GM18907 (cell line): Measurements from ENCODE around the gene GGNBP2.

Experiments
- ATAC-seq: cut with Tn5 transposase; IDR thresholded peaks from one replicate; pipeline ENCODE4 v1.9.1; 2021; ENCODE audit warnings: mild to moderate bottlenecking, moderate library complexity; ENCODE audit not compliant: unreplicated experiment

GGNBP2 gene

DNA sequence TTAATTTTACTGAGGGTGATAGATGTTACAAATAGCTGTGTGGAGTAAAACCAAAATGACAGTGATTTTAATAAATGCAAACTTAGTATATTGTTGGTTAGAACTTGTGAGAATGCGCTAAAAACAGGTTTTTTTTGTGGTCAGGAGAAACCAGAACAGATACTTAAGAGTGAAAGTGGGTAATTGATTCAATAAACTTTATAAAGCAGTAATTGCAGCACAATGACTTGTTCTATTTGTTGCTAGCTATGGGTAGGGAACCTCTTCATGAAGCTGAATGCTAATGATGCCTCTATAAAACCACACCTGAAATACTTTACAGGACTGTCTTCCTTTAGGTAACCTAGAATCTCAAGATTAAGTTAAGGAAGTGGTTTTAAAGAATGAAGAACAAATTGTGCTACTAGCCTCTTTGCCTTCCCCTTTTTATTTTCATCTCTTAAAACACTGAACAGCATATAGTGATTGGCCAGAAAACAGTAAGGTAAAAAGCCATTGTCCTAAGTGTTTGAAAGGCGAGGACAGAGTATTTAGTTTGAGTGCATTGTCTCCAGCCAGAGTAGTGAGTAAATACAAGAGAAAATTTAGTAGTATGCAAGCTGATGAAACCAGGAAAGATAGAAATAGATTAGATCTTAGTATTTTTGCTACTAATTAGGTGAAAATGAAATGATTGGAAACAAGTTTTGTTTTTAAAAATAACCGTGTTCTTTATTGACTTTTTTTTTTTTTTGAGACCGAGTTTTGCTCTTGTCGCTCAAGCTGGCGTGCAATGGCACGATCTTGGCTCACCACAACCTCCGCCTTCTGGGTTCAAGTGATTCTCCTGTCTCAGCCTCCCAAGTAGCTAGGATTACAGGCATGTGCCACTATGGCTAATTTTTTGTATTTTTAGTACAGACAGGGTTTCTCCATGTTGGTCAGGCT lies 6.0 kb downstream of the GGNBP2 start:
- ATAC-seq, result no peak

- no peak for ATAC-seq
Measured at GRCh38 chr17:36553459-36553858, 8.7 kb downstream of the GGNBP2 start.

DNA sequence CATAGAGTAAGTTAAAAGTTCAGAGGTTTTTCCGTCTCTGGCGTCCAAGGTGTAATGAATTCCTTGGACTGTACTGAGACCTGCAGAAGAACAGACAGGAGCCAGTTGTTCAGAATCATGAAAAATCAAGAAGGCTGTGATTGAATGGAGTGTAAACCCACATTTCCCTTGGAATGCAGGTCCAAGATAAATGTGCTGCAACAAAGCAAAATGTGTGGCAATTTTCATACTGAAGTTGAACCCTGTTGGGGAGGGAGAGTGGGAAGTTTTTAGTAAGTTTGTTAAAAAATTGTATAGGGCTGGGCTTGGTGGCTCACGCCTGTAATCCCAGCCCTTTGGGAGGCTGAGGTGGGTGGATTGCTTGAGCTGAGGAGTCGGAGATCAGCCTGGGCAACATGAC lies 21.4 kb downstream of the GGNBP2 start:
- ATAC-seq, result no peak

DNA sequence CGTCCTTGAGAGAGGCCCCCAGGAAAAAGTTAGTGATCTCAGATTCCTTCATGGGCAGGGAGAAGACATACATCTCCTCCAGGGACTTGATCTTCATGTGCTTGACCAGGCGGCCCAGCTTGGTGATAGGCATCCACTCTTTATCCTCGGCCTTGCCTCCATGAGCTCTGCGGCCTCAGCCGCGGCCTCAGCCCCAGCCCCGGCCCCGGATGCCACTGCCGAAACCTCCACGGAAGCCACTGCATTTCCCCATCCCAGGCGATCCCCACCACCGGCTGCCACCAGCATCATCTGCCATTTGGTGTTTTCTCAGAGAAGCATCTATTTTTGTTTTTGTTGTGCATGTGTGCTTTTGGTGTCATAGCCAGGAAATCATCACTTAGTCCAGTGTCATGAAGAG lies 30.3 kb downstream of the GGNBP2 start:
- ATAC-seq, result no peak

DNA sequence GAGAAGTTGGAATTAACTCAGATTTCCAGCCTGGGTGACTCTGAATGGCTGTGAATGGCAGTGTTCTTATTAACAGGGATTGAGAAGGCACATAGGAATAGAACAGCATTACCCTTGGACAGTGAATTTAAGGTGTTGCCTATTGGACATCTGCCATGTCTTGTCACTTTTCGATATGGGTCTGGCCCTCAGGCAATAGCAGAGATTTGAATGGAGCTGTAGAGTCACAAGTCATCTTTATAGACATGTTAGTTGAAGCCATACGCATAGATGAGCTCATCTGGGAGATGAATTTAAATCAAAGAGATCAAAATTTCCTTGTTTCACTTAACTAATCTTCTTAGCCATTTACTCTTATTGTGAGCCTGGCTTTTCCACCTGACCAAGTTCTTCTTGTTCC lies 32.1 kb downstream of the GGNBP2 start:
- no peak for ATAC-seq

GRCh38 chr17:36578671-36579070 lies 34.0 kb downstream of the GGNBP2 start:
- ATAC-seq, result no peak

DNA sequence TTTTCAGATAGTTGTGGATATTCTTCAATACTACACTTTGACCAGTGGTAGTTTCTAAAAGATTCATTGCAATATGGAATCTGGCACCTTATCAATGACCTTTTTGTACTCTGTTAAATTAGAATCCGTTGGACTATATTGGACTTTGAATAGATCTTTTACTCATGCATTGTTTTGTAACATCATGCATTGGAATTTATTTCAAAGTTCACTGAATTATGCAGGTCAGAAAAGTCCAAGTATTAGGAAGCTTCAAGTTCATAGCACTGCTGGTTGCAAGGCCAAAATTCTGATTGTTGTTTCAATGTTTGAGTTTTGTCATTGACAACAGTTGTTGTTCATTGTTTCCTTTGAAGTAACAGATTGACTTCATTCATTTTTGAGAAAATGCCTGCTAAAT lies 39.1 kb downstream of the GGNBP2 start:
- ATAC-seq, result no peak

GRCh38 chr17:36586138-36586537 lies 41.4 kb downstream of the GGNBP2 start:
- no peak for ATAC-seq

- ATAC-seq, result no peak
Measured at GRCh38 chr17:36590082-36590481, 45.4 kb downstream of the GGNBP2 start.

DNA sequence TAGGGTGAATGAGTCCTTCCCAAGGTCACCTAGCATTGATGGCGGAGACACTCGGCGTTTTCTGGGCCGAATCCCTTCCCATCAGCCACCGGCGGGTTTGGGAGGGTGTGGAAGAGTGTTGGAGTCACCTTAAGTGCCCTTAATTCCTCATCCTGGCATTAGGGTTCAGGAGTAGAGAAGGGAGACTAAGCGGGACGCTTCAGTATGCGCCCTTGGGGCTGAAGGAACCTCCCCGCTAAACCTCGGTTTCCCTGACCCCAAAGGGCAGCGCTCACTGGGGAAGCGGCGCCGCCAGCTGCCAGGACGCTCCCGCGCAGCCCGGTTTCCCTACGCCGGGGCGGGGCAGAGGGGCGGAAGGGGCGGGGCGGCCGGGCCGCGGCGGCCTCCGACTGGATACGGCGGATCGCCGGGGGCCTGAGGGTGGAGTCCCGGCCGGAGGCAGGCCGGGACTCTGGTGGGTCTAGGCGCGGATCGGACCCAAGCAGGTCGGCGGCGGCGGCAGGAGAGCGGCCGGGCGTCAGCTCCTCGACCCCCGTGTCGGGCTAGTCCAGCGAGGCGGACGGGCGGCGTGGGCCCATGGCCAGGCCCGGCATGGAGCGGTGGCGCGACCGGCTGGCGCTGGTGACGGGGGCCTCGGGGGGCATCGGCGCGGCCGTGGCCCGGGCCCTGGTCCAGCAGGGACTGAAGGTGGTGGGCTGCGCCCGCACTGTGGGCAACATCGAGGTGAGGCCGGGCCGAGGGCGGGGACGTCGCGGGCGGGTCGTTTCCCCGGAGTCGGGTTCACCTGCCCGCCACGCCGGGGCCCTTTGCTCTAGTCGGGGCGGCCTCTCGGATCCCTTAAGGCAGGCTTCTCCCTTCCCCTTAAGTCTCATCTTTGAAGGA lies 47.0 kb downstream of the GGNBP2 start, which contains the start of gene DHRS11:
DHRS11 (plus strand) TSS at position 446 of the 882 bp plus-strand sequence; CDS start at position 577, 131 bp downstream.
- ATAC-seq, result peak; percentile 80

DNA sequence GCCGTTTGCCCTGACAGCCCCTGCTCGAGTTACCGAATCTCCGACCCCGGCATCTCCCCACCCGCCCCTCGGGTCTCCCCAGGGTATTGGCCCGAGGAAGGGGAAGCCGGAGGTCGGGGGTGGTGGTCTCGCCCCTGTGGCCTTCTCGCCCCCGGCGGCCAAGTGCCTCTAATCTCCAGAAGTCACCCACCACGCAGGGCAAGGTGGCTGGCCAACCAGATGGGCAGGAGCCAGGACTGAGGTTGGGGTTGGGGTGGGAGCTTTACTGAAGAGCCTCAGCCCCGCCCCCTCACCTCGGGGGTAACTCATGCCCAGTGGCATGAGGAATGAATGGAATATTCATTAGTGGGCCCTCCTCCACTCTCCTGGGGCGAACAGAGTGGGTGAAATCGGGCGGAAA lies 47.6 kb downstream of the GGNBP2 start:
- no peak for ATAC-seq

DNA sequence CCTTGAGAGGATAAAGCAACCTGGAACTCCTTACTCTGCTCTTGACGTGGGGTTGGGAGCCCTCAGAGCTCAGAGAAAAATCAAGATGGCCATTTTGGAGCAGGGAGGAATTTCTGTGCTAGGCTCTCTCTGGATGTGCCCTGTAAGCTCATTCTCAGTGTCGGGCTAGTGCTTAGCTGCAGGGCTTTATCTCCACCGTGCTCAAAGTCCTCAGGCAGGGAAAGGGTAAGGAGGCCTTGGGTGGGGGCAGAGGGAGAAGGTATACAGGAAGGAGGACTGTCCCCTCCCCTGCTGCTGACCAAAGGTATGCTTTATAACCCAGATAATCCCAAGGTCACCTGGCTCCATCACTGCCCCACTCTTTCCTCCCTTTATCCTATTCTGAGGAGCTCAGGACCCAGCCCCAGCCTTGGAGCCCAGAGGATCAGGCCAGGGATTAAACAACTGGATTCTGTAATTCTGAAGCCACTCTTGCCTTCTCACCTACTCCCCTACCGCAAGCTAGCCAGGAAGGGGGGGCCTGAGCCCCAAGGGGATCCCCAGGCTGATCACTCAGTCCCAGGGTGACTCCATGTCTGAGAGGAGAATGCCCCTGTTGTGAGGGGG lies 48.1 kb downstream of the GGNBP2 start:
- ATAC-seq, result no peak

DNA sequence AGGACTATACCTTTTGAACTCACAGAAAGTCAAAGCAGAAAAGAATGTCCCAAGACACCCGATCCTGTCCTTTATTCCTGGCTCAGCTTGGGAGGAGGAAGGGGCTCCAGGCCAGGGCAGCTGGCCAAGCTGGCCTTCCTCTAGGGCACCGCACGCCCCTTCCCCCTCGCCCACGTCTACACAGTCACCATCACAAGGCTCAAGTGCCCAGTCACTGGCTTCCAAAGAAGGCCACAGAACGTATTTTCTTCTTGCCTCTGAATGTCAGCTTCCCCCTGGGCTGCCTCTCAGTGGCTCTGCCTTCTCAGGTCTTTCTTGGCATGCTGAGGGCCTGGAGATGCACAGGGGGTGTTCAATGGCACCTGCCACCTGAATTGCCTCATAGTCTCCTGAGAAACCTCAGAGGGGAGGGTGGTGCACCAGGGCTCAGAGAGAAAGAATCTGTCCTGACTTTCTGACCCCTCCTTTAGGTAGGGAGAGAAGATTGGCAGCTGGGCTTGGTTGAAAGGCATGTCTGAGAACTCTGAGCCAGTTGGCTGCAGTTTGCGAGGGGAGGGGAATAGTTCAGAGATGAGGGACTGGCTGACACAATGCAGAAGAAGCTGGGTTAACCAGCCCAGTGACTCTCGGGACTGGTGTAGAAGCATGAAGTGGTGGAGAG lies 49.1 kb downstream of the GGNBP2 start:
- no peak for ATAC-seq

DNA sequence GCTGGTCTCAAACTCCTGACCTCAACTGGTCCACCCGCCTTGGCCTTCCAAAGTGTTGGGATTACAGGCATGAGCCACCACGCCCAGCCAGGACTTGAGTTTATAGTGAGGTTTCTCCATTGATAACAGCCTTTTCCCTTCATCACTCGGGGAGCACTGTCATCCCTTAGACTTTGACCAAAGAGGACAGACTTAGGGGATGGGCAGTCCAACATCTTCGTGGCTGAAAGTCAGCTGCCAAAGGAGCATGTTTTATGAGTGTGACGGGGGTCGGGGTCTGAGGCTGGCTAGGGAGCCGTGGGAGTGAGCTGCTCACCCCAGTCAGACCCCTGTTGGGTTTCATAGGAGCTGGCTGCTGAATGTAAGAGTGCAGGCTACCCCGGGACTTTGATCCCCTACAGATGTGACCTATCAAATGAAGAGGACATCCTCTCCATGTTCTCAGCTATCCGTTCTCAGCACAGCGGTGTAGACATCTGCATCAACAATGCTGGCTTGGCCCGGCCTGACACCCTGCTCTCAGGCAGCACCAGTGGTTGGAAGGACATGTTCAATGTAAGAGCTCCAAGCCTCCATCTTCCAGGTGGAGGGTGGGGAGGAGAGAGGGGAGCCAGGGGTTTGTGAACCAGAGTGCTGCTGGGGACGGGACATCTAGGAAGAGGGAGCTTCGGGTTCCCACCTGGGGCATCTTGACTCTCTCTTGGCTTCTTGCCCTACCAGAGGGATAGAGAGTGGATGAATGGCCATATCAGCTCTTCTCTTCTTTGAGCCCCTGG lies 50.1 kb downstream of the GGNBP2 start:
- ATAC-seq, result no peak

DNA sequence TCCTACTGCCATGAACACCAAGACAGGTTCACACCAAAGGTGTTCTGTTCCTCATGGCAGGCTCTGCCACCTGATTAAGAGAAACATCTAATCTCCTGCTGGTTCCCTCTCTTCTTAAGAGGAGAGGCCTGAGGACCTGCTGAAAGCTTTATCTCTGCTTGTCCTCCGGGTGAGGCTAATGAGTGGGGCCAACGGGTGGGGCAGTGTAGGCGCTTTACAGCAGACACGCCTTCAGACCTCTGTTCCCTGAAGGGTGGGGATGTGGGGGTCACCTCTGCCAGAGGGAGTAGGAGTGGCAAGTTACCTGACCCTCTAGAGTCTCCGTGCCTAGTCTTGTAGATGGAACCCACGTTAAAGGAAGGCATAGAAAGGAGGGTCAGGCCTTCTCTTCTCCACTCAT lies 52.5 kb downstream of the GGNBP2 start:
- no peak for ATAC-seq

DNA sequence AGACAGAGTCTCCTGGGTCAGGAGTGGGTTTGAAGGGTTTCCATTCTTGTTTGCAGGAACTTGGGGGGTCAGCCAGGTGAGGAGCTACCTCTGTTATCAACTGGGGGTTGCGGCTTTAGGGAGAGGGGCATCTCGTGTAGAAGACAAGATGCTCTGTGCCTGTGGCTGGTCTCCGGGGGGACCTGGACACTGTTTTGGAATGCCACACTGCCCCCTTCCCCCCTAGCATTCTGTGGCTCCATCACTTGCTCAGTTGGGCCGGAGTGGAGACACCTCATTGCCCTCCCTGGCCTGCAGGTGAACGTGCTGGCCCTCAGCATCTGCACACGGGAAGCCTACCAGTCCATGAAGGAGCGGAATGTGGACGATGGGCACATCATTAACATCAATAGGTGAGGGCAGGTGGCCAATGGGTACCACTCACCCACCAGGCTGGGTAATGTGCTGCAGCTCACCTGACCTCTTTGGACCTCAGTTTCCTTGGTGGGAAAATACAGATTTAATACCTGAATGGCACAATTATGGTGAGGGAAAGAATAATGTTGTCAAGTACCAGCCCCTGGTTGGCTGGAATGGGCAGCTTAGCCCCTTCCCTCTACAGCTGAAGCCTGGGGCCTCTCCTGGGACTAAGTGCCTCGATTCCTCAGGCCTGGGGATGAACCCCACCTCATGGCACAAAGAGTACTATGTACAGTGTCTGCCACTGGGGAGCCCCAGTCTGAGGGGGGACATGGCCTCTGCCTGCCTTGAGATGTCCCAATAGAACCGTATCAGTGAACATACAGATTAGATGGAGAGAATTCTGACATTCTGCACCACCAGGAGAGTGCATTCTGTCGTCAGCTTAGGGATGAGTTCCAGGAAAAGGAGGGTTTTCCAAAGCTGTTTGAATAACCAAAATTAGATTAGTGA lies 53.4 kb downstream of the GGNBP2 start:
- ATAC-seq, result no peak

GRCh38 chr17:36598951-36599401 lies 54.3 kb downstream of the GGNBP2 start:
- ATAC-seq, result no peak

DNA sequence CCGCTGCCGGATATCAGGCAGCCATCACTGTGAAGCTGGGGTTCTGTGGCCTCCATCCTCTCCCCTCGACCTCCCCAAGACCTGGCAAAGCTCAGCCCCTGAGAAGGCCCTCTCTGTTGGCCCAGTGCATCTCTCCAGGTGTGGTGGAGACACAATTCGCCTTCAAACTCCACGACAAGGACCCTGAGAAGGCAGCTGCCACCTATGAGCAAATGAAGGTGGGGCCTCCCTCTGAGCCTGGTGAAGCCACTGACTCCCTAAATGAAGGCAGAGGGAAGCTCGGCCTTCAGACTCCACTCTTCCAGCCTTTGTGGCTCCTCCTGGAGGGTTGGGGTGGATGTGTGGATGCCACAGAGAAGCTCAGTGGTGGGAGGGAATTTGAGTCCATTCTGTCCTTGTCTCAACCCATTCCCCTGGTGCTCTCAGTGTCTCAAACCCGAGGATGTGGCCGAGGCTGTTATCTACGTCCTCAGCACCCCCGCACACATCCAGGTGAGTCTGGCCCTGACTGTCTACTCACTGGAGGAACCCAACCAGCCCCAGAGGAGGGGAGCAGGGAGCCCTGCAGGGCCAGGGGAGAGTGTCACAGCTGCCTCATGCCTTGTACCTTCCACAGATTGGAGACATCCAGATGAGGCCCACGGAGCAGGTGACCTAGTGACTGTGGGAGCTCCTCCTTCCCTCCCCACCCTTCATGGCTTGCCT lies 55.0 kb downstream of the GGNBP2 start:
- no peak for ATAC-seq
